Measurements from ENCODE around the gene SPOCK2. TPM values are rescaled to one million over a fixed set of nuclear protein-coding genes. Genes with fewer than 3 reads are reported as not detected.

Gene SPOCK2
- total RNA-seq, 1 experiment from 2014 or later = 0.33 TPM

DNA sequence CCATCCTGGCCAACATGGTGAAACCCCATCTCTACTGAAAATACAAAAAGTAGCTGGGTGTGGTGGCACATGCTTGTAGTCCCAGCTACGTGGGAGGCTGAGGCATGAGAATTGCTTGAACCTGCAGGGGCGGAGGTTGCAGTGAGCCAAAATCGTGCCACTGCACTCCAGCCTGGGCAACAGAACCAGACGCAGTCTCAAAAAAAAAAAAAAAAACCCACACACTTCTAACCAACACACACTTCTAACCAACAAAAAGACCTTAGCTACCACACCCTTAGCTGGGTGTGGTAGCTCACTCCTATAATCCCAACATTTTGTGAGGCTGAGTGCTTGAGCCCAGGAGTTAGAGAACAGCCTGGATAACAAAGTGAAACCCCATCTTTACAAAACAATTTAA lies 33.9 kb upstream of the SPOCK2 start:
- Histone ChIP-seq H3K79me2 (ENCODE audit: low read length) (no peaks in the 10 kb centered on the region), H3K27me3 (ENCODE audit: low read length) (no peaks in the 10 kb centered on the region), H4K20me1 (ENCODE audit: low read length) (no peaks in the 10 kb centered on the region), H2AFZ (ENCODE audit: low read length) (no peak overlapping the region), H3K9ac (ENCODE audit: low read length) (no peak overlapping the region), H3K4me3 (ENCODE audit: low read length) (no peak overlapping the region), H3K4me2 (ENCODE audit: low read length) (no peak overlapping the region), H3K9me3 (ENCODE audit: low read length) (no peaks in the 10 kb centered on the region), H3K4me1 (ENCODE audit: insufficient read depth, low read length) (no peaks in the 10 kb centered on the region), H3K36me3 (ENCODE audit: low read depth, low read length) (no peaks in the 10 kb centered on the region; the same call in 1 of the 2 replicates), H3K9me2 (replicated peaks; ENCODE audit: low read length) (no peaks in the 10 kb centered on the region), H3F3A (ENCODE audit: low read length, unreplicated experiment) (no peaks in the 10 kb centered on the region), H3K27ac (ENCODE audit: low read length) (no peak overlapping the region)
- no peak for TF ChIP-seq EZH2 (IDR thresholded peaks at IDR 0.05; ENCODE audit: low read length, unreplicated experiment)
- TF ChIP-seq, protein P1, sequence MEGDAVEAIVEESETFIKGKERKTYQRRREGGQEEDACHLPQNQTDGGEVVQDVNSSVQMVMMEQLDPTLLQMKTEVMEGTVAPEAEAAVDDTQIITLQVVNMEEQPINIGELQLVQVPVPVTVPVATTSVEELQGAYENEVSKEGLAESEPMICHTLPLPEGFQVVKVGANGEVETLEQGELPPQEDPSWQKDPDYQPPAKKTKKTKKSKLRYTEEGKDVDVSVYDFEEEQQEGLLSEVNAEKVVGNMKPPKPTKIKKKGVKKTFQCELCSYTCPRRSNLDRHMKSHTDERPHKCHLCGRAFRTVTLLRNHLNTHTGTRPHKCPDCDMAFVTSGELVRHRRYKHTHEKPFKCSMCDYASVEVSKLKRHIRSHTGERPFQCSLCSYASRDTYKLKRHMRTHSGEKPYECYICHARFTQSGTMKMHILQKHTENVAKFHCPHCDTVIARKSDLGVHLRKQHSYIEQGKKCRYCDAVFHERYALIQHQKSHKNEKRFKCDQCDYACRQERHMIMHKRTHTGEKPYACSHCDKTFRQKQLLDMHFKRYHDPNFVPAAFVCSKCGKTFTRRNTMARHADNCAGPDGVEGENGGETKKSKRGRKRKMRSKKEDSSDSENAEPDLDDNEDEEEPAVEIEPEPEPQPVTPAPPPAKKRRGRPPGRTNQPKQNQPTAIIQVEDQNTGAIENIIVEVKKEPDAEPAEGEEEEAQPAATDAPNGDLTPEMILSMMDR (conservative IDR thresholded peaks at IDR 0.05; ENCODE audit: low read depth, low read length) = no peak
- TF ChIP-seq EZH2phosphoT487 (IDR thresholded peaks at IDR 0.05; ENCODE audit: borderline replicate concordance, low read length) = no peak
- no peak for ATAC-seq
- intact Hi-C loops (cut with micrococcal nuclease) = no loop called here
- CTCF ChIA-PET = interaction anchor here (0.6 kb wide), 1 partner anchor 74 kb away, joined by 3 read pairs; no protein-coding TSS in a partner anchor
- POLR2A ChIA-PET (ENCODE audit: unreplicated experiment) = no interaction called here
- no peak for DNase-seq
- BruUV-seq (replicated peaks) = no TSS peak

DNA sequence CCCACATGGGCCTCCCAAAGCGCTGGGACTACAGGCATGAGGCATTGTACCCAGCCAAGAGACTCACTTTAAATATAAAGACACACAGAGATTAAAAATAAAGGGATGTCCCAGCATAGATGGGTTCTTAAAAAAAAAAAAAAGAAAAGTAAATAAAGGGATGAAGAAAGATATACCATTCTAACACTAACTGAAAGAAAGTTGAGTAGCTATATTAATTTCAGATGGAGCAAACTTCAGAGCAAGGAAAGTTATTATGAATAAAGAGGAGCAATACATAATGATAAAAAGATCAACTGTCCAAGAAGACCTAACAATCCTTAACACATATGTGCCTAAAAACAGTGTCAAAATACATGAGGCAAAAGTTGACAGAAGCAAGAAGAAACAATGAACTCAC lies 33.0 kb upstream of the SPOCK2 start:
- Histone ChIP-seq H2AFZ (ENCODE audit: low read length) (no peak overlapping the region), H3K79me2 (ENCODE audit: low read length) (no peaks in the 10 kb centered on the region), H4K20me1 (ENCODE audit: low read length) (no peaks in the 10 kb centered on the region), H3K9ac (ENCODE audit: low read length) (no peak overlapping the region), H3K4me2 (ENCODE audit: low read length) (no peak overlapping the region), H3K4me1 (ENCODE audit: insufficient read depth, low read length) (no peaks in the 10 kb centered on the region), H3K9me3 (ENCODE audit: low read length) (no peaks in the 10 kb centered on the region), H3K4me3 (ENCODE audit: low read length) (no peak overlapping the region), H3F3A (ENCODE audit: low read length, unreplicated experiment) (no peaks in the 10 kb centered on the region), H3K27me3 (ENCODE audit: low read length) (no peaks in the 10 kb centered on the region), H3K9me2 (replicated peaks; ENCODE audit: low read length) (no peaks in the 10 kb centered on the region), H3K36me3 (ENCODE audit: low read depth, low read length) (no peaks in the 10 kb centered on the region; the same call in 1 of the 2 replicates), H3K27ac (ENCODE audit: low read length) (no peak overlapping the region)
- DNase-seq = no peak
- no peak for ATAC-seq
- intact Hi-C loops (cut with micrococcal nuclease) = no loop called here
- BruUV-seq (replicated peaks) = no TSS peak
- TF ChIP-seq EZH2 (IDR thresholded peaks at IDR 0.05; ENCODE audit: low read length, unreplicated experiment) (no peak), EZH2phosphoT487 (IDR thresholded peaks at IDR 0.05; ENCODE audit: borderline replicate concordance, low read length) (no peak)
- TF ChIP-seq, protein P1 (conservative IDR thresholded peaks at IDR 0.05; ENCODE audit: low read depth, low read length) = no peak
- POLR2A ChIA-PET (ENCODE audit: unreplicated experiment) = no interaction called here
- CTCF ChIA-PET = no interaction called here

DNA sequence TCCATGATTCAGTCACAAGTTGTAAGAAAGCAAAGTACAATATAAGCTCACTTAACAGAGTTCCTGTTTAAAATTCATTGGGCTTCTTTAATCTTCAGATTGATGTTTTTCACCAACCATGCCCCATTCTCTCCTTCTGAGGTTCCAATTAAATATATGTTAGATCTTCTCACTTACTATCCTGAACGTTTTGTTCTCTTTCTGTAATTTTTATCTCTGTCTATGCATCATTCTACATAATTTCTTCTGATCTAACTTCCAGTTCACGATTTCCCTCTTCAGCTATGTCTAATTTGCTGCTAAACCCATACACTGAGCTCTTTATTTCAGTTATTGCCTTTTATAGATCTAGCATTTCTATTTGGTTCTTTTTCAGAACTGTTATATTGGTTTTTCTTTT lies 28.0 kb upstream of the SPOCK2 start:
- Histone ChIP-seq H3K4me2 (ENCODE audit: low read length) (no peak overlapping the region), H3K27me3 (ENCODE audit: low read length) (no peaks in the 10 kb centered on the region), H3F3A (ENCODE audit: low read length, unreplicated experiment) (no peaks in the 10 kb centered on the region), H3K36me3 (ENCODE audit: low read depth, low read length) (no peaks in the 10 kb centered on the region), H4K20me1 (ENCODE audit: low read length) (no peaks in the 10 kb centered on the region), H3K9me3 (ENCODE audit: low read length) (no peaks in the 10 kb centered on the region), H3K4me1 (ENCODE audit: insufficient read depth, low read length) (no peaks in the 10 kb centered on the region), H3K9ac (ENCODE audit: low read length) (no peak overlapping the region), H3K27ac (ENCODE audit: low read length) (no peak overlapping the region), H3K9me2 (replicated peaks; ENCODE audit: low read length) (no peaks in the 10 kb centered on the region), H3K4me3 (ENCODE audit: low read length) (no peak overlapping the region), H2AFZ (ENCODE audit: low read length) (no peak overlapping the region), H3K79me2 (ENCODE audit: low read length) (no peaks in the 10 kb centered on the region)
- intact Hi-C loops (cut with micrococcal nuclease) = no loop called here
- ATAC-seq (no peak), DNase-seq (no peak)
- no TSS peak for BruUV-seq (replicated peaks)
- CTCF ChIA-PET = interaction anchor here (0.6 kb wide), 1 partner anchor 197 kb away, joined by 3 read pairs; no protein-coding TSS in a partner anchor
- TF ChIP-seq EZH2 (IDR thresholded peaks at IDR 0.05; ENCODE audit: low read length, unreplicated experiment) = no peak
- TF ChIP-seq, protein P1 (conservative IDR thresholded peaks at IDR 0.05; ENCODE audit: low read depth, low read length) = no peak
- no peak for TF ChIP-seq EZH2phosphoT487 (IDR thresholded peaks at IDR 0.05; ENCODE audit: borderline replicate concordance, low read length)
- POLR2A ChIA-PET (ENCODE audit: unreplicated experiment) = no interaction called here
